Measurements from ENCODE around the gene AQP12B. TPM values are rescaled to one million over a fixed set of nuclear protein-coding genes. Genes with fewer than 3 reads are reported as not detected.

AQP12B gene
- total RNA-seq, 1 donor from 2014 or later, result not detected

DNA sequence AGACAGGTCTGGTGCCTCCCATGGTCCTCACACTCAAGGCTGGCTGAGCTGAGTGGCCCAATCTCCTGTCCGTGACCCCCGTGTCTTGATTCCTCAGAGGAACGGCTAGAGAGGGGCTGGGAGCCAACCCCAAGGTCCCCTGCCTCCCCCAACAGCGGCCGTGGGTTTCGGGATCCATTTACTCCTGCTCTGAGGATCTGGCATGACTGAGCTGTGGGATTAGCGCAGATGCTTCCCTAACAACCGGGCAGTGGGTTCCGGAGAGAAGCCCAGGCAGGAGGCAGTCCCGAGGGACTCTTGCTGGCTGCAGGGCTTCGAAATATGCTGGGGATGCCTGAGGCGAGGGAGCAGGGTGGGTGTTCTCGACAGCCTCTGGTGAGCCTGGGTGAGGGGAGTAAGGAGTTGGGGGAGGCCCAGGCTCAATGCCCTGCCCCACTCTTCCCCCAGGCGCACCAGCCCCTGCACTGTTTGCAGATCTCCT, 38.5 kb downstream of the AQP12B start:
- TF ChIP-seq, protein P1, sequence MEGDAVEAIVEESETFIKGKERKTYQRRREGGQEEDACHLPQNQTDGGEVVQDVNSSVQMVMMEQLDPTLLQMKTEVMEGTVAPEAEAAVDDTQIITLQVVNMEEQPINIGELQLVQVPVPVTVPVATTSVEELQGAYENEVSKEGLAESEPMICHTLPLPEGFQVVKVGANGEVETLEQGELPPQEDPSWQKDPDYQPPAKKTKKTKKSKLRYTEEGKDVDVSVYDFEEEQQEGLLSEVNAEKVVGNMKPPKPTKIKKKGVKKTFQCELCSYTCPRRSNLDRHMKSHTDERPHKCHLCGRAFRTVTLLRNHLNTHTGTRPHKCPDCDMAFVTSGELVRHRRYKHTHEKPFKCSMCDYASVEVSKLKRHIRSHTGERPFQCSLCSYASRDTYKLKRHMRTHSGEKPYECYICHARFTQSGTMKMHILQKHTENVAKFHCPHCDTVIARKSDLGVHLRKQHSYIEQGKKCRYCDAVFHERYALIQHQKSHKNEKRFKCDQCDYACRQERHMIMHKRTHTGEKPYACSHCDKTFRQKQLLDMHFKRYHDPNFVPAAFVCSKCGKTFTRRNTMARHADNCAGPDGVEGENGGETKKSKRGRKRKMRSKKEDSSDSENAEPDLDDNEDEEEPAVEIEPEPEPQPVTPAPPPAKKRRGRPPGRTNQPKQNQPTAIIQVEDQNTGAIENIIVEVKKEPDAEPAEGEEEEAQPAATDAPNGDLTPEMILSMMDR (IDR thresholded peaks at IDR 0.05; ENCODE audit: insufficient read depth, low read length, severe bottlenecking), result no peak
- FAIRE-seq, result no peak
- no peak overlapping the region for H3K4me3 ChIP-seq (ENCODE audit: low read depth, low read length)
- DNase-seq (ENCODE audit: low read depth), result no peak
- H3K27me3 ChIP-seq (ENCODE audit: control insufficient read depth, insufficient read depth, low read length), result peaks cover 10% of the 10 kb centered on the region
- no peaks in the 10 kb centered on the region for H3K36me3 ChIP-seq (ENCODE audit: control insufficient read depth, insufficient read depth, low read length)

DNA sequence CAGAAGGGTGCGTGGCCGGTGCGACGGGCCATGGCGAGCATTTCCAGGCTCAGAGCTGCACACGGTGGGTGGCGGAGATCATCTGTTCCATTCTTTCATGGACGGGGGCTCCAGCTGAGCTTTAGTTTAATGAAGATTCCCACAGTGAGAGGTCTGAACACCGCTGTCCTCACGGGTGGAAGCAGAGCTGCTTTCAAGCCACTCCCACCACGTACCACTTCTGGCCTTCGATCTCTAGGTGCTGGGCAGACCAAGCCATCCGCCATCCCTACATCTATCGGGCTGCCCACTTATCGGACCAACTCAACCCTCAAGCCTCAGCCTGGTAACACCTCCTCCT, 38.9 kb downstream of the AQP12B start:
- FAIRE-seq (no peak), DNase-seq (ENCODE audit: low read depth) (no peak)
- H3K36me3 ChIP-seq (ENCODE audit: control insufficient read depth, insufficient read depth, low read length), result no peaks in the 10 kb centered on the region
- TF ChIP-seq, protein P1 (IDR thresholded peaks at IDR 0.05; ENCODE audit: insufficient read depth, low read length, severe bottlenecking), result no peak
- peaks cover 7% of the 10 kb centered on the region for H3K27me3 ChIP-seq (ENCODE audit: control insufficient read depth, insufficient read depth, low read length)
- H3K4me3 ChIP-seq (ENCODE audit: low read depth, low read length), result no peak overlapping the region

- FAIRE-seq (no peak), DNase-seq (ENCODE audit: low read depth) (no peak)
- peaks cover 3% of the 10 kb centered on the region for H3K27me3 ChIP-seq (ENCODE audit: control insufficient read depth, insufficient read depth, low read length)
- TF ChIP-seq, protein P1 (IDR thresholded peaks at IDR 0.05; ENCODE audit: insufficient read depth, low read length, severe bottlenecking), result no peak
- H3K4me3 ChIP-seq (ENCODE audit: low read depth, low read length), result no peak overlapping the region
- H3K36me3 ChIP-seq (ENCODE audit: control insufficient read depth, insufficient read depth, low read length), result no peaks in the 10 kb centered on the region
These were observed 39.4 kb downstream of the AQP12B start for GRCh38 chr2:240643093-240643810.

DNA sequence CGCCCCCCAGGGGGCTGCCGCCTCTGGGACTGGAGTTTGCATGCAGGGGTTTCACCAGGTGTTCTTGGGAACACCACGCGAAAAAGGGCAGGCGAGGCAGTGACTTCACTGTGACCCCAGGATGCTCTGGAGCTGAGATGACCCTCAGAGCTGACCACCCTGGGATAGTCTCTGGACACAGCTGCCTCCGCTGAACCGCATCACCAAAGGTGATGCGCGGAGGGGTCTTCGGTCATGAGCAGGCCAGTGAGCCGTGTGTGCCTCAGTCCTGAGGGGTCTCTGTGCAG, 39.9 kb downstream of the AQP12B start:
- TF ChIP-seq, protein P1 (IDR thresholded peaks at IDR 0.05; ENCODE audit: insufficient read depth, low read length, severe bottlenecking), result no peak
- DNase-seq (ENCODE audit: low read depth), result no peak
- no peak for FAIRE-seq
- Histone ChIP-seq H3K27me3 (ENCODE audit: control insufficient read depth, insufficient read depth, low read length) (peaks cover under 1% of the 10 kb centered on the region), H3K4me3 (ENCODE audit: low read depth, low read length) (no peak overlapping the region), H3K36me3 (ENCODE audit: control insufficient read depth, insufficient read depth, low read length) (no peaks in the 10 kb centered on the region)

- Histone ChIP-seq H3K36me3 (ENCODE audit: control insufficient read depth, insufficient read depth, low read length) (no peaks in the 10 kb centered on the region), H3K4me3 (ENCODE audit: low read depth, low read length) (no peak overlapping the region), H3K27me3 (ENCODE audit: control insufficient read depth, insufficient read depth, low read length) (no peaks in the 10 kb centered on the region)
- FAIRE-seq (no peak), DNase-seq (ENCODE audit: low read depth) (no peak)
- TF ChIP-seq, protein P1 (IDR thresholded peaks at IDR 0.05; ENCODE audit: insufficient read depth, low read length, severe bottlenecking), result no peak
These were observed 40.5 kb downstream of the AQP12B start for GRCh38 chr2:240642061-240642805.

All from bronchial epithelial cell (primary cell).